Esophagus squamous epithelium (tissue), 4 donors: ENCODE data around the gene SPART.

Source experiments
- CTCF ChIP-seq, 6 experiments: fragments of 450-650 bp in 4 of 6; fragments of 200-600 bp in 2 of 6; sonication (generic) in 2 of 6; IDR thresholded peaks; one replicate each; pipeline ENCODE4 v1.5.1; 2016 to 2019; ENCODE audit warnings: antibody characterized with exemption in 6 of 6, mild to moderate bottlenecking in 4 of 6, moderate library complexity in 4 of 6
- POLR2A ChIP-seq, 4 donors: fragments of 450-650 bp; IDR thresholded peaks; one replicate each; pipeline ENCODE4 v1.6.1; 2017; ENCODE audit warnings: antibody characterized with exemption in 4 of 4, mild to moderate bottlenecking in 4 of 4, moderate library complexity in 3 of 4

GRCh38 chr13:36273431-36273830 lies 72.8 kb downstream of the SPART start:
- TF ChIP-seq POLR2A (IDR thresholded peaks at IDR 0.05) (no peak), CTCF (IDR thresholded peaks at IDR 0.05) (no peak)
